Adrenal gland (tissue), 5 donors: ENCODE results near the gene CHD9NB.

Experiments used
- CTCF ChIP-seq, 6 experiments: fragments of 450-650 bp in 4 of 6; fragments of 200-600 bp in 2 of 6; sonication (generic) in 1 of 6; IDR thresholded peaks; 1 replicate in 5 of 6; 2 replicates in 1 of 6; pipeline versions ENCODE4 v1.5.1 to v1.8.0; 2016 to 2021; ENCODE audit warnings: antibody characterized with exemption in 6 of 6, mild to moderate bottlenecking in 2 of 6, moderate library complexity in 1 of 6
- POLR2A ChIP-seq, 2 donors: fragments of 450-650 bp; IDR thresholded peaks; one replicate each; pipeline ENCODE4 v1.6.1; 2017; ENCODE audit warnings: antibody characterized with exemption in 2 of 2, mild to moderate bottlenecking in 2 of 2, moderate library complexity in 1 of 2
- donor health status: DM: no; HTN: no; CAD: no.

DNA sequence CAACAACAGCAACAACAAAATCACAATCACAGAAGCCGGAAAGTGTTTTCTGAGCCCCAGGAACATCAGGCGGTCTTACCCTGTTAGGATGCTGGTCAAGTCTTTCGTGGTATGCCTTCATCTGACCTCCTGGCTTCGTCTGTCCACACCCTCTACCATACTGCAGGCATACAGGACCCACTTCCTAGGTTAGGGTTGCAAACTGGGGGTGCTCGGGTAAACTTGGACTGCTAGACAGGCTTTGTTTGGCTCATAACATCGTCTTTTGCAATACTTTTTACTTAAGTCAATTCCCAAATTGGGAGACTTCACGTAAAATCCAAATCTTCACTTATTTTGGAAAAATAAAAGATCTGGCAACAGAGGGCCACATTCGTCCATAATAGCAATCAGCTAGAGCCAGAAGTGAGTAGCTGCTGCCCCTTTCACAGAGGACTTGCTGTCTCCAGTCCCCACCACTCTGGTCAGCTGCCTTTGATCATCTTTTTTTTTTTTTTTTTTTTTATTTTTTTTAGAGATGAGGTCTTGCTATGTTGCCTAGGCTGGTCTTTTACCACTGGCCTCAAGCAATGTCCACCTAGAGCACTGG is 32.1 kb upstream of the CHD9NB start:
- no peak for TF ChIP-seq CTCF (IDR thresholded peaks at IDR 0.05)
- no peak for TF ChIP-seq POLR2A (IDR thresholded peaks at IDR 0.05)
